HG03135 (cell line): ENCODE measurements around the gene IGF2R.
"Not testable (repeated sequence)": the region's sequence is repeated elsewhere in the genome, so short reads cannot be mapped to it uniquely, and the experiment has no call there.

Experiments
- ATAC-seq: cut with Tn5 transposase; IDR thresholded peaks from one replicate; pipeline ENCODE4 v1.9.1; 2021; ENCODE audit warnings: mild to moderate bottlenecking, moderate library complexity; ENCODE audit not compliant: unreplicated experiment

The IGF2R gene

DNA sequence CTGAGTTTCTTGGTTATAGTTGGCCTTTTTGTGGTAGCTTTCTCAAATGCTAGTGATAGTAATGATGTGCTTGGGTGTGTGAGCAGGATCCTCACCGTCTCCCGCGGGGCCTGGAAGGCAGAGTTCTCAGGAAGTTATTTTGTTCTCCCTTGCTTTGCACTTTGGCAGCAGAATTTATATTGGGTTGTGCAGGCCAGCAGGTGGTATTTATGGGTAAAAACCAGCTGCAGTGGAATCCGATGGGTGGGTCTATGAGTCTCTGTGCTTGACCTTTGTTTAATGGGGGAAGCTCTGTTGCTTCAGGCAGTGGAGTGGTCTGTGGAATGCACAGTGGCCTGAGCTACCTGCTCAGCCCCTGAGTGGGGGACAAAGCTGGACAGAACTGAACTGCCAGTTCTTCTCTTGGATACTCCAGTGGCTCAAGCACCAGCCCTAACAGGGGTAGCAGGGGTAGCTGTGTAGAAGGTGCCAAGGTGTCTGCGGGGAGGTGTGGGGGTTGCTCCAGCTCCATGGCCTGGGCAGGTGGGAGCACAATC is 27.3 kb downstream of the IGF2R start:
- ATAC-seq, result no peak

DNA sequence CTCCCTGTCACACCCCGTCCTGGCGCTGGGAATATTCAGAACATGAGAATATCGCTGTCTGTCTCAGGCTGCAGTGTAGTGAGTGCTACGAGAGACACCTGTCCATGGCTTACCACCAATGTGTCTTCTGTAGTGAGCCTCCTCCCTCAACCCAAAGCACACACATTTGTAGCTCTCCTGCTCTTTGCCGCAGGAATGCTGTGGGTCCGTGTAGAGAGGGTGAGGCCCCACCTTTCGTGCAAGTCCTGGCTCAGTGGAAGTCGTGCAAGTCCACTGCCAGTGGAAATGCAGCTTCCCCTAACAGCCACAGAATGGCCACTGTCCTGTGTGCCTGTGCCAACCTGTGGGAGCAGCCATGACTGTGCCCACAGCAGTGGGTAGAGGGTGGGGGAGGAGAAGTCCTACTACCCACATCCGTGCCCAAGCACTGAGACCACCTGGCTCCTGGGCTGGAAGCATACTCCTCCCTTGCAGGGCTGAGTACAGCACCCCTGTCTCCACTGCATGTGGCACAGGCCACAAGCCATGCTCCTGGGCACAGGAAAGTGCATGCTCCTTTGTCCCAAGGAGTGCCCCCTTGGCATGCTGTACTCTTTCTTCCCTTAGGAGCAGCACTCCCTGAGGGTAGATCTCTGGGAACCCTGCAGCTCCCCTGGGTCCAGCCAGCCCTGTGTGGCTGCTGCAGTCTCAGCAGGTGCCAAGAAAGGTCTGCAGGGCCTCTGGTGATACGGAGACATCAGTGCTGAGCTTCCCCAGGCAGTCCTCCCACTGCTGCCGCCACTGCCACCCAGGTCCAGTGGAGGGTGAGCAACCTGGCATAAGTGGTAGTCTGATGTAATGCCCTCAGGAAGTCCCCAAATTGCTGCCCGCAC is 28.0 kb downstream of the IGF2R start:
- ATAC-seq, result no peak

DNA sequence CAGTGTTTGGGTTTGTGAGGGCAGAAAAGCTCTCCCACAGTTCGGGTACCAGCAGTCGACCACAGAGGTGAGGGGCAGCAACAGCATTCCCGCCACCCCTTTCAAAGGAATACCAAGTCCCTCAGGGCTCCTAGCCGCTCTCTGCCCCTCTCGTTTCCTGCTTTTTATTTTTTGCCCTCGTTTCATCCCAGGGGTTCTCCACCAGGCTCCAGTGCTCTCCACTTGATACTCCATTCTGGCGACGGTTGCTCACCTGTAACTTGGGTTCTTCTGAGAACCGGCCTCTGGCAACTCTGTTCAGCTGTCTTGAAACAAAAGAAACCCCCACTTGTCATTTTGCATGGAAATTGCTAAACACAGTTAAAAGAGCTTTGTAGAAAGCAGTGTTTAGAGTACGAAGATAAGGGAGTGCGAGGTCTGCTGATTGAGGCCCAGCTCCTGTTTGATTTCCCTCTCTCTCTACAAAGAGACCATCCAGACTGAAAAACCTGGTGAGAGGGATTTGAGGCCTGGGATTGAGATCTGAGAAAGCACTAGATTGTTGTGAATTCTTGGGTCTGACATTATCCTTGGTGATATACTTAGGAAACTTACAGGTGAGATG is 28.7 kb downstream of the IGF2R start:
- ATAC-seq, result no peak

DNA sequence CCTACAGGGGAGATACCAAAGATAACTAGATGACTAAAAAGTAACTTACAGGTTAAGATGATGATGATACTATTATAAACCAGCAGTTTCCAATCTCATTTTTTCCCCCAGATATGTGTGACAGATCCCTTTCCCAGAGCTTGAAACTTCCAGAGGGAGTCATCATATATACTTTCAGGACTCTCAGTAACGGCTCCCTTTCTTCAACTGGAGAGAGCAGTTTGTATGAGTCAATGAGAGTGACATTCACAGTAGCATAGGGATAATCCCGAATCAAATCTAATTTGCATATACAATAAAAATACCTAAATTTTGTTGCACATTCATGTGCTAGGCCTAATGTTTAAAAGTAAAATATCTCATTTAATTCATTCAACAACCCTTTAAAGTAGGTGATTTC is 29.7 kb downstream of the IGF2R start:
- no peak for ATAC-seq

DNA sequence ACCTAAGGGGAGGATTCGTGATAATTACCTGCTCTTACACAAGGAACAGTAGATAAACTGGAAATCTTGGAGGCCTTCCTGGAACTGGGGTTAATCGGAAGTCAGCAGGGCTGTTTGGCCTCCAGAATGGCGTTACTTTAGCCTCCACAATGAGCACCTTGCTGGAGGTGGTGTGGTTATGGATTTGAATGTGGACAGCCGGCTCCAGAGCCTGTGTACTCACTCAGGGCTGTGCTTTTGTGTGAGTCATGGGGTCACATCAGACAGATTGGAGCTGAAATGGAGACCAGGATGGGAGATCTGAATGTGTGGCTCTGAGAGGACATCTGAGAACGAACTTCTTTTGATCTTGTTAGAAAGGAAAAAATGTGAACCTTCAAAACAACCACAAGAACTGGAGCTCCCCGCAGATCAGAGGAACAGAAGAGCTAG is 30.4 kb downstream of the IGF2R start:
- no peak for ATAC-seq

DNA sequence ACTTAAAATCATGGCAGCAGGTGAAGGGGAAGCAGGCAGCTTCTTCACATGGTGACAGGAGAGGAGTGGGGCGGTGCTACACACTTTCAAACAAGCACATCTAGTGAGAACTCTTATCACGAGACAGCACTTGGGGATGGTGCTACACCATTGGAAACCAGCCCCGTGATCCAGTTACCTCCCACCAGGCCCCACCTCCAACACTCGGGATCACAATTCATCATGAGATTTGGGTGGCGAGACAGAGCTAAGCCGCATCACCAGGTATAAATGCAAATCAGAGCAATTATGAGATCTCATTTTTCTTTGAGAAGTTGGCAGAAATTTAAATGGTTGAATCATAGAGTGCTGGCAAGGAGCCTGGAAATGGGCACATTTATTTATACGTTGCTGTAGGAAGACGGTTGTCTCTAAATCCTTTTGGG is 31.4 kb downstream of the IGF2R start:
- no peak for ATAC-seq

DNA sequence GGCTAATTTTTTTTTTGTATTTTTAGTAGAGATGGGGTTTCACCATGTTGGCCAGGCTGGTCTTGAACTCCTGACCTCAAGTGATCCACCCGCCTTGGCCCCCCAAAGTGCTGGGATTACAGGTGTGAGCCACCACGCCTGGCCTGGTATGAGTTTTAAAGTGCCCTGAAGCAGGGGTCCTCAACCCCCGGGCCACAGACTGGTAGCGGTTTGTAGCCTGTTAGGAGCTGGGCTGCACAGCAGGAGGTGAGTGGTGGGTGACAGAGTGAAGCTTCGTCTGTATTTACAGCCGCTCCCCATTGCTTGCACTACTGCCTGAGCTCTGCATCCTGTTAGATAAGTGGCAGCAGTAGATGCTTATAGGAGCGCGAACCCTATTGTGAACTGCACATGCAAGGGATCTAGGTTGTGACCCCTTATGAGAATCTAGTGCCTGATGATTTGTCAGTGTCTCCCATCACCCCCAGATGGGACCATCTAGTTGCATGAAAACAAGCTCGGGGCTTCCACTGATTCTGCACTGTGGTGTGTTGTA is 32.1 kb downstream of the IGF2R start:
- ATAC-seq, result not testable (repeated sequence)

DNA sequence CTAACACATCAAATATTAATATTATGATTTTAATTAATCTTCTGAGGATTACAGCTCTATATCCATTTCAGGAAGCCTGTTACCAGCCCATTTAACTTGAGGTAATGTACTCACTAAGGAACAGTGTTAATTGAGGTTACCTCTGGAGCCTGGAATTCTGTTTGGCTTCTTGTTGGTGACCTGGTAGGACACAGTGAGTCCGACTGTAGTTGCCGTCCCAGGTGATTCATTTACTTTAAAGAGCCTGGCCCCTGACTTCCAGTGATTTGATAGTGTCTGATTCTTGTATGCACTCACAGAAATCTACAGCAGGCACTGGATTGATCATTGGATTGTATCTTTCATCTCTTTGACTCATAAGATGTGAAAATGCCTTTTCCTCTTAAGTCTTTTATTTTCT is 34.0 kb downstream of the IGF2R start:
- ATAC-seq, result no peak

DNA sequence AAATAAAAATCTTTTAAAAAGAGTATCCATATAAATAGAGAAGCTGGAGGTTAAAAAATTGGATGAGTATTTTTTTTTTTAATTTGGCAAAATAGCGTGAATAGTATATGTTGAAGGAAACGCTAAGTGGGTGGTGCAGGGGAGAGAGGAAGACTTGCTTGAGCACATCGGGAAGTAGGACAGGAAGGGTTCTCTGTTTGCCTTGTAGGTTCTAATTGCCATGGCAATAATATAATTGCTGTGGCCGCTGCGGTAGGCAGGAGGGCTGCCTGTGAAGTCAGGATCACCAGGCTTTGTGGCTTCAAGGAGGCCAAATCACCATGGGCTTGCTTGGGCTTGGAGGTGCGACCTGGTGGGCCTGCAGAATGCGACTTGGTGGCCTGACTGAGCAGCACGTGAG is 35.1 kb downstream of the IGF2R start:
- ATAC-seq, result no peak

DNA sequence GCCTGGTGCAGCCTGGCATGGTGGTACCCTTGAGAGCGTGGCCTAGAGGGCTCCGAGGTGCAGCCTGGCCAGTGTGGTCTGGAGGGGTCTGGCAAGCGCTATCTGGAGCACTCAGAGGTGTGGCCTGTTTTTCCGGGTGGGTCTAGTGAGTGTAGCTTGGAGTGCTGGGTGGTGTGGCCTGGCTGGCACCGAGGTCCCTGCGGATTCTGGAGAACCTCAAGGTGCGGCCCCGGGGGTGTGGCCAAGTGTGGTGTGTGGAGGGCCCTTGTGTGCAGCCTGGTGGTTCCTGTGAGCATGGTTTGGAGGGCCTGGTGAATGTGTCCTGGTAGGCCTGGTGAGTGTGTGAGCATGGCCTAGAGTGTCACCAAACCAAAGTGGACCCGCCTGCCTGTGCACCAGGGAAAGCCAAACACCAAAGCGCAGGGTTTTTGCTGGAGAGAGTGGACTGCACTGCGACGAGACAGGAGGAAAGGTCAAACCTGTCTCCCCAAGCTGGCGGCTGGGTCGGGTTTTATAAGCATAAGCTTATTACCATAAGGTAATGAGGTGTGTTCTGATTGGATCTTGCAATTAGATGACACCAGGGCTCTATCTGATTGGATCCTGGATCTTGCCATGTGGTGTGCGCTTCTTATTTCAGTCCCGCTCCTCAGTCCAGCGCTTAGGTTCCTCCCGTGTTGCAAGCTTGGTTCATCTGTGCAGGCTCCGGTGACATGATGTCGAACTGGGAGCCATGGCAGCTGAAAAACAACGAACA is 35.7 kb downstream of the IGF2R start:
- ATAC-seq, result no peak

DNA sequence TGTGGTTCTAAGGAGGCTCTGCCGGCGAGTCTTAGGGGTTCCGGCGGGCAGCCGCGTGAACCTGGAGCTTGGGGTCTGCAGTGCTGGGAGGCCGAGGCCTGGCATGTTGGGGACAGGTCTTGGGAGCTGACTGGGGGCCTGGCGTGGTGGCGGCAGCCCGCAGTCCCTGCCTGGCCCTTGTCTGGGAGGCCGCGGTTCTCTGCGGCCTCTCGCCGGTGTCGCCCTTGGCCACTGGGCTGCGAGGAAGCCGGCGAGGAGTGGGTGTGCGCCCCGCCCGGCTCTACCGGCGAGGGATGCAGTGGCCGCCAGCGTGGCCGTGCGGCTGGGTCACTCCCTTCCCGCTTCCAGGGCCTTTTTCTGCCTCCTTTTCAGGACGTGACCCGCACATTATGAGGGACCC is 36.3 kb downstream of the IGF2R start:
- ATAC-seq, result no peak

DNA sequence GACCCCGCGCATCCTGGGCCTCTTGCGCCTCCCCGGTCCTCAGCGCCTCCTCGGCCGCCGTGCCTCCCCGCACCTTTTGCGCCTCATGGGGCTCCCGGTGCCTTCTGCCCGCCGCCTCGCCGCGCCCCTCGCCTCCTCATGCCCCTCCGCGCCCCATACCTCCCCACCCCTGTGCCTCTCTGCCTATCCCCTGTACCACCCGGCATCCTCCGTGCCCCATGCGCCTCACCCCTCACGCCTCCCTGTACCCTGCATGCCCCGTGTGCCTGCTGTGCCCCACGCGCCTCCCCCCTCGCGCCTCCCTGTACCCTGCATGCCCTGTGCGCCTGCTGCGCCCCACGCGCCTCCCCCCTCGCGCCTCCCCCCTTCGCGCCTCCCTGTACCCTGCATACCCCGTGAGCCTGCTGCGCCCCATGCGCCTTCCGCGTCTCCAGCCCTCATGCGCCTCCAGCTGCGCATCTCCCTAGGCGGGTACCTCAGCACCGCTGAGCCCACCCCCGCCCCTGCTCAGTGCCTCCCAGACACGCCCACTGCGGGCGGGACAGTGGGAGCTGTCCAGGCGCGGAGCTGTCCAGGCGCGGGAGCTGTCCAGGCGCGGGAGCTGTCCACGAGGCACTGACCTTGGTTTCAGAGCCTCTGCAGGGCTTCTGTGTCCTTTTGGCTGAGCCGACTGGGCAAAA is 37.1 kb downstream of the IGF2R start:
- no peak for ATAC-seq

DNA sequence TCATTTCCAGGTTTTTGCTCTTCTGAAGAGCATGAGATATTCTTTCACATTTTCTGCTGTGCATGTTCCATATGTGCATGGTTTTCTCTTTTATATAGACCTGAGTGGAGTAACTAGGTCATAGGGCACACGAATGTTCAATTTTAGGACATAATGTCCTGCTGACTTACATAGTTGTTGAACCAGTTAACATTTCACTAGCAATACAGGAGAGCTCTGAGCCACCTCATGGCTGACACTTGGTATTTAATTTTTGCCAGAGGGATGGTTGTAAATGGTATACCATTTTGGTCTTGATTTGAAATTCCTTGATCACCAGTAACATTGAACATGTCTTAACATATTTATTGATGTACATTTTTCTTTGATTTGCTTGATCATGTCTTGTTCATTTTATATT is 38.3 kb downstream of the IGF2R start:
- ATAC-seq, result no peak

DNA sequence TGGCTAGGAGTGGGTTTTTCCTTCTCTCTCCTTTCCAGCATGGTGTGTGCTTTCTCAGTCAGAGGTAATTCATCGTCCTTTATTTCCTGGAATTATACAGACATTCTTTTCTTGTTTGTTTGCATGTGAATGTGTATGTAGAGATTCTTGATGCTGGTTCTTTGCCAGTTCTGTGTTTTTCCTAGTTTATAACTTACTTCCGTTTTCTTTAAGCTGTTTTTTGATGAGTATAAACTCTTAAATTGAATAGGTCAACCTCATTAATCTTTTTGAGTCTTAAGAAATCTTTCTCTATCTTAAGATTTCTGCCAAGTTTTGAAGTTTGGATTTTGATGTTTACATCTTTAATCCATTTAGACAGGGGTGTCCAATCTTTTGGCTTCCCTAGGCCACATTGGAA is 38.7 kb downstream of the IGF2R start:
- no peak for ATAC-seq

DNA sequence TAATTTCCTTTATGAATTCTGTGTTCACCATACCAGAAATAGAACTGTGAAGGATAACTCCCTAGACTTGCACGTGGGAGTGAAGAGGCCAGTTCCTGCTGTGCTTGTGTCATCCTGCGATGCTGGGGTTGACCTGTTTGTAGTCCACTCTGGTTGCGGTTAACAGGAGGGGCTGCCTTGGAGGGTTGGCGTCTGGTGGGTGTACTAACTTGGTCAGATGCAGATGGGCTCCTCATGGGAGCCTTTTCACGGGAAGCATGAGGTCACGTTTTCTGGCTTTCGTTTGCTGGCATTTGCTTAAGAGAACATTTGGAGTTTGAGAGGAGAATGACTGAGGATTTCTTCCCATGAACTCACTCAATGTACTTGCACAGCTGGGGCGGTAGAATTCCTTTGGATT is 41.2 kb downstream of the IGF2R start:
- no peak for ATAC-seq

DNA sequence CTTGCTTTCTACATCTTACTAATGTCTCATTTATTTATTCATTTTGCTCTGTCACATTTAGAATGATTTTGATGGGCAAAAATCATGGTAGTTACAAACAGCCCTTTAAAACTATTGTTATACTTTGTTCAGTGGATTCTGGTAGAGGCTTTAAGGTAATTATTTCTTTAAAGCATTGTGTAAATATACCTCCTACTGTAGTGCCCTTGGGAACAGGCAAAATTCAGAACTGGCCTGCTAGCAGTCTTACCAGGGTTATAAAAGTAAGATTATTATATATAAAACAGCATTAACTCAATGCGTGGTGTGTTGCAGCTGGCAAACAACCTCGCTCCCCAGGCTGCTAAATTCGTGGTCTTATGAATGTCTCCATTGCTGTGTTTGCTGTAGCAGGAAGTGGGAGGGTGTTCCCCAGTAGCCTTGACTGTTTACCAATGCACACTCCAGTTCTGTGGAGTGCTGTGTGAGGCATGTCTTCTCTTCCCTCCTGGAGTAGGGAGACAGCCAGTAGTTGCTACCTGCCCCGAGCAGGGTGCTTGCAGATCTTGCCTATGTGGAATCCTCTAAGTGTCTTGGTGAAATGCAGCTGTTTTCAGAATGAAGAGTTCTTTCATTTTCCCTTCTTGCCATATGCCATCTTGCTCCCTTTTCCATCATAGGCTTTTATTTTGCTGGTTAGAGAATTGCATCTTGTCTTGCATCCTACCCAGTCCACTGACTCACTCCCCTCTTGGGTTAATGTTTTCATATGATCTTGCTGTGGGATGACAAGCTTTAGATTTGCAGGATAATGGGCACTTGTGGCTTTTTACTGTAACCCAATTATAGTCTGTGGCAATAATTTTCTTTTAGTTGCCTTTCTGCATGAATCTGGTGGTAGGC is 45.3 kb downstream of the IGF2R start:
- ATAC-seq, result no peak

DNA sequence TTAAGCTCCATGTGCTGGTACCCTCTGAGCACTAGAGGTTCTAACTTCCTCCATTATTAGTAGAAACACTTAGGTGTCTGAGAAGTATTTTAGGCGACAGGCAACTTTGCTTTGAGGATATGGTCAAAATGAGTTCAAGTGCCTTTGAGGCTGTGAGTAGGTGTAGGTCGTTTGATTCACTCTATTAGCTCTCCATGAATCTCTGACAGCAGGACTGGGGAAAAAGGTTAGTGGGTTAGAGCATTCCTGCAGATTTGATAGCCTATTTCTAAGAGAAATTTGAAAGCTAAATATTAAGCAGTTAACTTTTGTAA is 45.9 kb downstream of the IGF2R start:
- no peak for ATAC-seq

DNA sequence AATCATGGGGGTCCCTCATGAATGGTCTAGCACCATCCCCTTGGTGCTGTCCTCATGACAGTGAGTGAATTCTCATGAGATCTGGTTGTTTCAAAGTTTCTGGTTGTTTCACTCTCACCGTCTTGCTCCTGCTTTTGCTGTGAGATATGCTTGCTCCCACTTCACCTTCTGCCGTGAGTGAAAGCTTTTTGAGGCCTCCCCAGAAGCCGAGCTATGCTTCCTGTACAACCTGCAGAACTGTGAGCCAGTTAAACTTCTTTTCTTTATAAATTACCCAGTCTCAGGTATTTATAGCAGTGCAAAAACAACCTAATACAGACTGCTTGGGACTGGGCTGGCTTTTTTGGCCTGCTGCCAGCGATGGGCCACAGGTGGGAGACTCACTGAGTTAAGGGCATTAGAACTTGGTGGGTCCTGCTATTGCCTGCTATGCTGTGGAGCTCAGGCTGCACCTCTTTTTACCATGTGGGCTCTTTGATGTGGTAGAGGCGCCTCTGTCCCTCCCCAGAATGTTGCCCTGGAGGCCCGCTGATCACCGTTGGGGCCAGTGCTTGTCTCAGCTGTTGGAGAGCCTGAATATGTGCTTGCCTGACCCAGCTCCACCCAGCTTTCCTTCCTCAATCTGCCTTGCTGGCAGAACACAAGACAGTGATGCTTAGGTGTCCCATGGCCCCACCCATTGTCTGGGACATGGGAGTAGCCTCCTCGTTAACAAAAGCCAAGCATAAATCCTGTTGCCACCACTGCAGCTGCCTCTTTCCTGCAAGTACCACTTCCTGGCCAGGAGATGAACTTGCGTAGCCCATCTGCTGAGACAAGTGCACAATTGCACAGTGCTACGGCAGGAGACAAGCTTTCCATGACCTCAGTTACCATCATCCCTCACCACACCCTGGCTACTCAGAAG is 47.1 kb downstream of the IGF2R start:
- ATAC-seq, result no peak

DNA sequence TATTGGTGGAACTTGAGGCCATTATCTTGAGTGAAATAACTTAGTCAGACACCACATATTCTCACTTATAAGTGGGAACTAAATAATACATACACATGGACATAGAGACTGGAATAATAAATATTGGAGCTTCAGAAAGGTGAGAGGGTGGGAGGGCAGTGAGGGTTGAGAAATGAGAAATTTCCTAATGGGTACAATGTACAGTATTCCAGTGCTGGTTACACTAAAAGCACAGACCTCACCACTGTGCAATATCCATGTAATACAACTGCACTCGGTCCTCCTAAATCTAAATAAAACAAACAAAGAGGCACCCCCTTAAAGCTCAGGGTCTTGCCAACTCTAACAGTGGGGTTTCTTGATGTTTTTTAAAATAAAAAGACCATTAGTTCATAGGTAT is 53.2 kb downstream of the IGF2R start:
- no peak for ATAC-seq
